Stimulated activated naive CD8-positive, alpha-beta T cell treated with anti-CD3 and anti-CD28 coated beads, Interleukin-15, Interleukin-2, amounts not matched to agents 100 ng/mL and 50 ng/mL, for 24 hours (primary cell): ENCODE data around the gene LDHB.
"Not testable (repeated sequence)": the region's sequence is repeated elsewhere in the genome, so short reads cannot be mapped to it uniquely, and the experiment has no call there.

Experiments
- H3K27ac Mint-ChIP-seq: one replicate; pipeline ENCODE4 v1.8.0; 2021; ENCODE audit warnings: mild to moderate bottlenecking, mixed read lengths
- H3K27me3 Mint-ChIP-seq: one replicate; pipeline ENCODE4 v1.8.0; 2021; ENCODE audit warnings: mixed read lengths
- H3K36me3 Mint-ChIP-seq: one replicate; pipeline ENCODE4 v1.8.0; 2021; ENCODE audit warnings: low read depth, mixed read lengths
- H3K4me1 Mint-ChIP-seq: one replicate; pipeline ENCODE4 v1.8.0; 2021; ENCODE audit warnings: low read depth, mixed read lengths
- H3K4me3 Mint-ChIP-seq: one replicate; pipeline ENCODE4 v1.8.0; 2021; ENCODE audit warnings: mild to moderate bottlenecking, mixed read lengths
- H3K9me3 Mint-ChIP-seq: one replicate; pipeline ENCODE4 v1.8.0; 2021; ENCODE audit warnings: mixed read lengths

Gene LDHB

DNA sequence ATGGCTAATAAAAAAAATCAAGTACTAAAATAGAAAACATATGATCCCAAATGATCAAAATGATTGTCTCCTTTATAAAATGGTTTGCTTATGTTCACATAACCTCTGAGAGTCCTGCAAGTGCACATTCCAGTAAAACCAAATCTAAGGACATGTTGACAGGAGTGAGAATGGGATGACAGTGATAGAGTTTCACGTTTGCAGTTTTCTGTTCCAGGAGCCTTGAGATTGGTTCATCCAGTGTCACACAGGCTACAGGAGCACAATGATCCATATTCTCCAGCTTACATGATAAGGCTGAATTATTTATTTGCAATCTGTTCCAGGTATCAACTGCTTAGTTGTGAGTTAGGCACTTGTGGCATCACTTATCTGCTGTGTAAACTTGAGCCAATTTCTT is 51.5 kb downstream of the LDHB start:
- Mint-ChIP-seq H3K27me3 (no peaks in the 10 kb centered on the region), H3K9me3 (no peaks in the 10 kb centered on the region), H3K4me3 (no peak overlapping the region), H3K36me3 (no peaks in the 10 kb centered on the region), H3K27ac (no peak overlapping the region), H3K4me1 (no peaks in the 10 kb centered on the region)

DNA sequence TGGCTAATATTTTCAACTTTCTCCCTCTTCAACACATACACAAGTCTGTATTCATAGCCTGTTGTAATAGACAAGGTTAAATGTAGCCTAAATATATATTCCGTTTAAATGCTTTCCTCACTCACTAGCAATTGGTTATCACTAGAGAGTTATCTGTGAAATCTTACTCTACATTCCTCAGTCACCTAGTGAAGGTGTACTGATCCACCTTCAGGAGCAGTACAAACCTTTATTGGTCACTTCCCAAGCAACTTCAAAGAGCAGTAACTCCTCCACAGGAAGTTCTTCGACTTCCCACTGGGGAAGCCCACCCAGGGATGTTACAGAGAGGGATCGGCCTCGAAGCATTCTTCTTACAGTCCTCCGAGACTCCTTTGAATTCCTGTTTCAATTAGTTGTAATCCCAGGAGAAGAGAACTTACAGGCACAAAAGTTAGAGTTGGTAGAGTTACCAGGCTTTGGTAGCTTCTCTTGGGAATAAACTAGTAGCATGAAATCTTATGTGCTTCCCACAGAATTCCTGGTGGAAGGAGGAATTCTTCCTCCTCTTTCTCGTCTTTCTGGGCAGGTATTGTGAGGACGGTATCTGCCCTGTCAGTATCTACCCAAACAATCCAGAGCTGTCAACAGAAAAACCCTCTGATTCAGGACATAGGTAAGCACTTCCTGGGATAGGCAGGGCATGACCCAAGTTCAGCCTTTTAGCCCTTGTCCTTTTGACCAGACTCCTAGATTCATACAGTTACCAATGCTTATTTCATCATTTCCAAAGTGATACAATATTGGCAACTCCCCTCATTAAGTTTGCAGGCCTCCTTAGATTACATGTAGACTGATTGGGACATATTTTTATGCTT is 53.2 kb downstream of the LDHB start, which contains the start of gene GYS2:
Gene GYS2, minus strand, starts transcription at position 603 of the 857 bp plus-strand sequence. Its CDS starts 255 bp downstream, at position 348.
- Mint-ChIP-seq H3K9me3 (no peaks in the 10 kb centered on the region), H3K36me3 (no peaks in the 10 kb centered on the region), H3K4me1 (no peaks in the 10 kb centered on the region), H3K4me3 (no peak within 1 kb of the TSS), H3K27ac (no peak within 1 kb of the TSS), H3K27me3 (no peaks in the 10 kb centered on the region)

DNA sequence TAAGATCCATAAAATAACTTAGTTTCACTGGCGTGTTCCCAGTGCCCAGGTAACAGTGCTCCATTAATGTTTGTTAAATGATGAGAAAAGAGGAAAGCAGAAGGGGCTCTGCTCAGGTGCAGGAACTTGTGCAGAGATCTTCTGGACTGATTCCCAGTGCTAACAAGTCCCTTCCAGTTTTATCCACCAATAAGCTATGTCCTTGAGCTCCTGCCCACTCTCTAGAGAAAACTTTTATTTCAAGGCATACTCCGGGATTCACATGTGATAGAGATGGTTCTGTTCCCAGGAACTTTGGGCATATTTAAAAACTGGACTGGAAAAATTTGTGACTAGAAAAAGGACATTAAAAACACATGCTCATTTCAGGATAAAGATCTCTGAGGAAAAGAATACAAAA is 54.9 kb downstream of the LDHB start:
- H3K4me1 Mint-ChIP-seq = no peaks in the 10 kb centered on the region

DNA sequence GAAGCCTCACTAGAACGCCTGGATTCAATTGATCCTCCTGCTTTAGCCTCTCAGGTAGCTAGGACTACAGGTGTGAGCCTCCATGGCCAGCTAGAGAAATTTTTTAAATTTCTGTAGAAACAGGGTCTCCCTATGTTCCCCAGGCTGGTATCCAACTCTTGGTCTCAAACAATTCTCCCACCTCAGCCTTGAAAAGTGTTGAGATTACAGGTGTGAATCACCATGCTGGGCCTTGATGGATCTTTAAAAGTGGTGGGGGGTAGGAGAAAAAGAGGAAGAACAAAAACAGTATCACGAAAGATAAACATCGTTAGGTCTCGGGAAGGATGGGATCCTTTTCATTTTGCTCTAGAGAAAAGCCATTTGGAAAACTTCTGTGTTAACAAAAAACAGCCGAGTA is 57.4 kb downstream of the LDHB start:
- H3K27me3 Mint-ChIP-seq = no peaks in the 10 kb centered on the region
- no peak overlapping the region for H3K4me3 Mint-ChIP-seq
- no peaks in the 10 kb centered on the region for H3K36me3 Mint-ChIP-seq
- H3K4me1 Mint-ChIP-seq = no peaks in the 10 kb centered on the region
- H3K9me3 Mint-ChIP-seq = no peaks in the 10 kb centered on the region
- H3K27ac Mint-ChIP-seq = no peak overlapping the region

More for the DNA sequence above, 54.9 kb downstream of the LDHB start:
- H3K27me3 Mint-ChIP-seq = no peaks in the 10 kb centered on the region
- no peak overlapping the region for H3K4me3 Mint-ChIP-seq
- no peaks in the 10 kb centered on the region for H3K9me3 Mint-ChIP-seq
- no peaks in the 10 kb centered on the region for H3K36me3 Mint-ChIP-seq
- H3K27ac Mint-ChIP-seq = no peak overlapping the region

DNA sequence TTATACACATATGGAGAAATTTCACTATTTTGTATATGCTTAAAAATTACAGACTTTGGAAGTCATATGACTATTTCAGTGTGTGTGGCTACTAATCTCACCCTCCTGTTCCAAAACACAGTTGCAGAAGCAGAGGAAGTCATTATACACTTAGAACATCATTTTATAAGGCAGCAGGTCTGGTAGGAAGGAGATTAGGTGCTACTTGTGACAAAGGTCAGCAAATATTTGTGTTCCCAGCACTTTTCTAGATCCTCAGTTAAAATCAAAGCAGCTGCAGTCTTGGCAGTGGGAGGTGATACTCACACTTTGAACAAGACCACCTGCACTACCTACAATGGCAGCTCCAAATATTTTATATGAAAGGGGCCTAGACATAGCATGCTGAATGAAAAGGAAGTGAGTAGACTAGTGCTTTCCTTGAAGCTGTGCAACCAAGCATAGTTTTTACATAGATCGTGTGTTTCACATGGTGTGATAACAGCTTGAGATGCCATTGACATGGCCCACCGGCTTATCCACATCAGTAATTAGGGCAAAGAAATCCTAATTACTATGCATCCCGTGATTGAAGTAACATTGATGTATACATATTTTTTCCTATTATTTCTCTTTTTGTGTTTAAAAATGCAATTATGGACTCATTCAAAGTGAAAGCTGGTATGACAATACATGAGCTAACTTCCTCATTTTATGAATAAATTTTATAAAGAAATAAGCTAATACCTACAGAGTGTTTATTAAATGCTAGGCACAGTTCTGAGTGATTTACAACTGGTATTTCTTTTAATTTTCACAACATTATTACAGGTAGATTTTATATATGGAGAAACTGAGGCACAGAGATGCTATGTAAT is 58.3 kb downstream of the LDHB start:
- no peaks in the 10 kb centered on the region for H3K9me3 Mint-ChIP-seq
- no peak overlapping the region for H3K4me3 Mint-ChIP-seq
- H3K4me1 Mint-ChIP-seq = no peaks in the 10 kb centered on the region
- no peaks in the 10 kb centered on the region for H3K36me3 Mint-ChIP-seq
- H3K27ac Mint-ChIP-seq = no peak overlapping the region
- no peaks in the 10 kb centered on the region for H3K27me3 Mint-ChIP-seq

DNA sequence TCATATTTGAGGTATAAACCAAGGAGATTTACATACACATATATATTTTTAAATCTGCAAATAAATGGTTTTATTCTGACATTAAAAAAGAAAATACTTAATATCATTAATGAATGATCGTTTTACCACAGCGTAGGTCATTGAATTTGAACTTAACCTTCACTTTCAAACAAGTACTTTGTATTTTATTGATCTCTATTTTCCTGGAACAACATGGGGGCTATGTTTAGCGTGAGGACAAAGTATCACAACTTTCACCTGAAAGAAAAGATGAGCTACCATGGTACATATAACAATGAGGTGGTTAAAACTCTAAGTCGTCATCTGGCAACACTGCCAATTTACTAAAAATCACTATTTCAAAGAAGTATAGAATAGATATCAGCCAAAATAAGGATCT is 59.0 kb downstream of the LDHB start:
- no peaks in the 10 kb centered on the region for H3K27me3 Mint-ChIP-seq
- no peak overlapping the region for H3K27ac Mint-ChIP-seq
- no peak overlapping the region for H3K4me3 Mint-ChIP-seq
- H3K4me1 Mint-ChIP-seq = no peaks in the 10 kb centered on the region
- no peaks in the 10 kb centered on the region for H3K9me3 Mint-ChIP-seq
- H3K36me3 Mint-ChIP-seq = no peaks in the 10 kb centered on the region

DNA sequence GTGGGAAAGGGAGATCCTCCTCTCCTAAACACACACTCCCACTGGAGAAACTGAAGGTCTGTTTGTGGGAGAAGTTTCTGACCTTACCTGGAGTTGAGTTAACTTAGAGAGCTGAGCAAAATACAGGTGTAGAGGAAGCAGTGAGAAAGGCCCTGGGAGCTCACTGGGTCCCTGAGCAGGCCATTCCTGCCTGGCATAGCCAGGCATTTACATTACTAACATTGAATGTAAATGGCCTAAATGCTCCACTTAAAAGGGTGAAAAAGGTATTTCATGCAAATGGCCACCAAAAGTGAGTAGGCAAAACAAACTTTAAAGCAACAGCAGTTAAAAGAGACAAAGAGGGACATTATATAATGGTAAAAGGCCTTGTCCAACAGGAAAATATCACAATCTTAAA is 62.3 kb downstream of the LDHB start:
- not testable (repeated sequence) for H3K27ac Mint-ChIP-seq, H3K4me3 Mint-ChIP-seq, H3K36me3 Mint-ChIP-seq, H3K4me1 Mint-ChIP-seq, H3K27me3 Mint-ChIP-seq
- peaks cover 20% of the 10 kb centered on the region for H3K9me3 Mint-ChIP-seq

DNA sequence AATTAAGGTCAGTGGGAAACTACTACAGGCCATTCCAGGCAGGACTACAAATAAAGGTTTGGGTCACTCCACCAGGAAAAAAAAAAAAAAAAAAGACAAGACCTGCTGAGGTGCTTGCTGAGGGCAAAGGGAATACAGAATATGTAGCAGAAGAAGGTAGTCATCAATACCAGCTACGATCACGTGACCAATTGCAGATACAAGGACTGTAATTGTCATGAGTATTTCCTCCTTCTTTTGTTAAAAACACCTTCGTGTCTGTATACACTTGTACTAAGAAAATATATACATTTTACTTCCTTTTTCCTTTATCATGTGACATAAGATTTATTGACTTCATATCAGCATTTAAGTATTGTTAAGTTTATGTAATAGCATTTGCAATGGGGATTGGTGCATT is 72.2 kb downstream of the LDHB start:
- Mint-ChIP-seq H3K9me3 (peaks cover 4% of the 10 kb centered on the region), H3K4me1 (no peaks in the 10 kb centered on the region), H3K27me3 (peaks cover 13% of the 10 kb centered on the region)

More for the DNA sequence above, 72.2 kb downstream of the LDHB start:
- Mint-ChIP-seq H3K27ac (no peak overlapping the region), H3K4me3 (no peak overlapping the region), H3K36me3 (no peaks in the 10 kb centered on the region)
